SK-N-SH (cell line): ENCODE measurements around the gene ERI2.

Experiments used
- ELF1 ChIP-seq: IDR thresholded peaks from 2 replicates; pipeline ENCODE4 v1.4.0; 2012
- FOSL2 ChIP-seq: IDR thresholded peaks from 2 replicates; pipeline ENCODE4 v1.4.0; 2012; ENCODE audit warnings: low read depth, mild to moderate bottlenecking, moderate library complexity, borderline replicate concordance
- JUND ChIP-seq: IDR thresholded peaks from 2 replicates; pipeline ENCODE4 v1.4.0; 2012
- MXI1 ChIP-seq: IDR thresholded peaks from 2 replicates; pipeline ENCODE4 v1.6.1; 2012; ENCODE audit warnings: mild to moderate bottlenecking, low read depth, low read length, improper control_type of control experiment
- POLR2AphosphoS5 ChIP-seq: IDR thresholded peaks from 2 replicates; pipeline ENCODE4 v1.6.1; 2012; ENCODE audit warnings: low read depth, low read length
- TCF12 ChIP-seq: IDR thresholded peaks from 2 replicates; pipeline ENCODE4 v1.4.0; 2012
- TF ChIP-seq, protein P1 (sequence below): fragments of 200-600 bp; sonication (generic); IDR thresholded peaks from 2 replicates; pipeline ENCODE4 v1.6.1; 2017; ENCODE audit warnings: antibody characterized with exemption, mild to moderate bottlenecking, moderate library complexity
- TF ChIP-seq, protein P2 (sequence below): fragments of 150-350 bp; IDR thresholded peaks from 2 replicates; pipeline ENCODE4 v1.6.1; 2016; ENCODE audit warnings: mild to moderate bottlenecking, low read depth, low read length

DNA sequence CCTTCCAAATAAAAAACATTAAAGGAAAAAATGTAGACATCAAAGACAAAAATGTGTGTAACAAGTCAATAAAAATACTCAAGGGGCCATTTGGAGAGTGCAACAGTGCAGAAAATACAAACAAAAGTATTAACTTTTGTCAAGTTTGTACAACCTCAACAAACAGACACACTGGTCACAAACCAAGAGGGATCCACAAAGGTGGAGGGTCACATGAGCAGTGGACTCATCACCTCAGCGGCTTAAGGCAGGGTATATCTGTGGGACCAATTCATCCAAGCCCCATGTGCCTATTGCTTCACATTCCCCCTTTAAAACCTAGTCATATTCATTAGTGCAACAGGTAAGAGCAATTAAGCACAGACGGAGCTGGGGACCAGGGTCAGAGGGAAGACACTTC, 48.7 kb upstream of the ERI2 start:
- TF ChIP-seq, protein P1, sequence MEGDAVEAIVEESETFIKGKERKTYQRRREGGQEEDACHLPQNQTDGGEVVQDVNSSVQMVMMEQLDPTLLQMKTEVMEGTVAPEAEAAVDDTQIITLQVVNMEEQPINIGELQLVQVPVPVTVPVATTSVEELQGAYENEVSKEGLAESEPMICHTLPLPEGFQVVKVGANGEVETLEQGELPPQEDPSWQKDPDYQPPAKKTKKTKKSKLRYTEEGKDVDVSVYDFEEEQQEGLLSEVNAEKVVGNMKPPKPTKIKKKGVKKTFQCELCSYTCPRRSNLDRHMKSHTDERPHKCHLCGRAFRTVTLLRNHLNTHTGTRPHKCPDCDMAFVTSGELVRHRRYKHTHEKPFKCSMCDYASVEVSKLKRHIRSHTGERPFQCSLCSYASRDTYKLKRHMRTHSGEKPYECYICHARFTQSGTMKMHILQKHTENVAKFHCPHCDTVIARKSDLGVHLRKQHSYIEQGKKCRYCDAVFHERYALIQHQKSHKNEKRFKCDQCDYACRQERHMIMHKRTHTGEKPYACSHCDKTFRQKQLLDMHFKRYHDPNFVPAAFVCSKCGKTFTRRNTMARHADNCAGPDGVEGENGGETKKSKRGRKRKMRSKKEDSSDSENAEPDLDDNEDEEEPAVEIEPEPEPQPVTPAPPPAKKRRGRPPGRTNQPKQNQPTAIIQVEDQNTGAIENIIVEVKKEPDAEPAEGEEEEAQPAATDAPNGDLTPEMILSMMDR: no peak
- TF ChIP-seq MXI1 (no peak), POLR2AphosphoS5 (no peak), TCF12 (no peak), ELF1 (no peak), JUND (no peak), FOSL2 (no peak)
- TF ChIP-seq, protein P2, sequence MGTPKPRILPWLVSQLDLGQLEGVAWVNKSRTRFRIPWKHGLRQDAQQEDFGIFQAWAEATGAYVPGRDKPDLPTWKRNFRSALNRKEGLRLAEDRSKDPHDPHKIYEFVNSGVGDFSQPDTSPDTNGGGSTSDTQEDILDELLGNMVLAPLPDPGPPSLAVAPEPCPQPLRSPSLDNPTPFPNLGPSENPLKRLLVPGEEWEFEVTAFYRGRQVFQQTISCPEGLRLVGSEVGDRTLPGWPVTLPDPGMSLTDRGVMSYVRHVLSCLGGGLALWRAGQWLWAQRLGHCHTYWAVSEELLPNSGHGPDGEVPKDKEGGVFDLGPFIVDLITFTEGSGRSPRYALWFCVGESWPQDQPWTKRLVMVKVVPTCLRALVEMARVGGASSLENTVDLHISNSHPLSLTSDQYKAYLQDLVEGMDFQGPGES: no peak
